M059J (cell line): Measurements from ENCODE around the gene TAS2R20. TPM values are rescaled to one million over a fixed set of nuclear protein-coding genes. Genes with fewer than 3 reads are reported as not detected.
"Not testable (repeated sequence)": the region's sequence is repeated elsewhere in the genome, so short reads cannot be mapped to it uniquely, and the experiment has no call there.

Experiments used
- DNase-seq: peaks from one replicate; pipeline ENCODE4 v3.0.0-alpha.2; 2012; ENCODE audit warnings: low read depth
- total RNA-seq: library from RNA; depleted of rRNA; stranded (reverse); fragments of >200 nt; shearing (Covaris generic); gene quantifications from 2 replicates; pipeline ENCODE4 v1.2.3, GENCODE V29; 2014; rRNA removed

The TAS2R20 gene, protein sequence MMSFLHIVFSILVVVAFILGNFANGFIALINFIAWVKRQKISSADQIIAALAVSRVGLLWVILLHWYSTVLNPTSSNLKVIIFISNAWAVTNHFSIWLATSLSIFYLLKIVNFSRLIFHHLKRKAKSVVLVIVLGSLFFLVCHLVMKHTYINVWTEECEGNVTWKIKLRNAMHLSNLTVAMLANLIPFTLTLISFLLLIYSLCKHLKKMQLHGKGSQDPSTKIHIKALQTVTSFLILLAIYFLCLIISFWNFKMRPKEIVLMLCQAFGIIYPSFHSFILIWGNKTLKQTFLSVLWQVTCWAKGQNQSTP
- 0.07 TPM in 1 of 2 replicates, not detected in the other for total RNA-seq

DNA sequence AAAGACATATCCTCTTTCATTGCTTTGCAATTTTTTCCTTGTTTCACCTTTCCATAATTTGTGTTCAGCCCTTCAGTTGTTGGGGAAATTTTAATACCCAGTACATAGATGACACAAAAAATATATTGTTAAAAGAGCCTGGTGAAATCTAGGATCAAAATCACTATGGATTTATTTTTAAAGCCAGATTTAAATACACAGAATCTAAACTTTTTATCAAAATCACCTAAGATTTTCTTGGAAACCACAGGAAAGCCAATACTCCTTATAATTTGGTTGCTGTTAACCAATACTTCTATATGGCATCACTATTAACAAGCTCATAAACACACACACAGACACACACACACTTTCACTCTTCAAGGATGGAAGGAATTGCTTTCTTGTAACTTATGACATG lies at the start of gene TAS2R20:
Gene TAS2R20, minus strand, starts transcription at position 101 of the 400 bp plus-strand sequence. CDS start 429 bp downstream, outside the sequence.
- no peak for DNase-seq

- DNase-seq, result not testable (repeated sequence)
These were observed 43.3 kb upstream of the TAS2R20 start for GRCh38 chr12:11041366-11041765.

- DNase-seq, result no peak
These were observed 42.1 kb upstream of the TAS2R20 start for GRCh38 chr12:11040162-11040561.

- DNase-seq, result no peak
These were observed 41.1 kb upstream of the TAS2R20 start for GRCh38 chr12:11039171-11039570.

- not testable (repeated sequence) for DNase-seq
These were observed 35.9 kb upstream of the TAS2R20 start for GRCh38 chr12:11033959-11034358.

- DNase-seq, result no peak
These were observed 33.2 kb upstream of the TAS2R20 start, which contains the start of gene TAS2R31 for GRCh38 chr12:11031307-11031706. TSS of gene TAS2R31 (minus strand) at chr12:11031407. CDS start at chr12:11031335, 72 bp downstream.

- no peak for DNase-seq
These were observed 28.0 kb upstream of the TAS2R20 start for GRCh38 chr12:11026118-11026517.

DNA sequence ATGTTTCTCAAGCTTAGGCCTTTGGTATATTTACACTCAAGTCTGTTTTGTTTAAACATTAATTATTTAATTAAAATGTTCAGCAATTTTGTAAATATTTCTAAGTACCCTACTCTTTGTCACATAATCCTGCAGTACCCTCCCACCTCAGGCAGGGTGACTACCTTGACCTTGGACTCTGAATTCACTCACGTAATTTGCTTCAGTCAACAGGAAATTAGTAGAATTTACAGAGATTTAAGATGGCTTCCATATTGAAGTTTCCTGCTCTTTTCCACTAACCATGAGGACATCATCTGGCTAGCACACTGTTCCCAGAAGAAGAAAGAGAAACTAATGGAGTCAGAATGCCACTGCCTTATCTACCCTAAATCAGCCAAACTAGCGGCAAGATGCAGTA lies 25.3 kb upstream of the TAS2R20 start:
- no peak for DNase-seq

DNA sequence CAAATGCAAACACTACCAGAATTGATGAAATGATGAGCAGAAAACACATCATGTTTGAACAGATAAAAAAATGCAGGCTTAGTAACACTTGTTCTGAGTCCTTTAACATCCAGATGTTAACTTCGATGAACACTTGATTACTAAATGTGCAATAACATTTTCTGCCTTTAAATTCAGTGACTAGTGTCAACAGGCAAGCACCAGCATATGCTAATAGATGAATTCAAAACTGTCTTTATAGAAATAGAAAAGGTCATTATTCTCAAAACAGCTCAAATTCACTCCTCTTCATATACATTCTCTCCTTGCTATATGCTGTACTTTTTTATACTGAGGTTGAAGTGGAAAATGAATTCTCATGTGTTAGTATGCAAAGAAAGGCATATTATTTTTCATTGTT lies 24.4 kb upstream of the TAS2R20 start, which contains the start of gene TAS2R19:
Gene TAS2R19, minus strand, starts transcription at position 101 of the 400 bp plus-strand sequence. Its CDS starts 49 bp downstream, at position 52.
- DNase-seq, result no peak

- no peak for DNase-seq
These were observed 18.8 kb upstream of the TAS2R20 start for GRCh38 chr12:11016937-11017336.

GRCh38 chr12:11015775-11016430 lies 17.8 kb upstream of the TAS2R20 start:
- DNase-seq, result no peak

- DNase-seq, result no peak
These were observed 16.1 kb upstream of the TAS2R20 start for GRCh38 chr12:11014234-11014633.

DNA sequence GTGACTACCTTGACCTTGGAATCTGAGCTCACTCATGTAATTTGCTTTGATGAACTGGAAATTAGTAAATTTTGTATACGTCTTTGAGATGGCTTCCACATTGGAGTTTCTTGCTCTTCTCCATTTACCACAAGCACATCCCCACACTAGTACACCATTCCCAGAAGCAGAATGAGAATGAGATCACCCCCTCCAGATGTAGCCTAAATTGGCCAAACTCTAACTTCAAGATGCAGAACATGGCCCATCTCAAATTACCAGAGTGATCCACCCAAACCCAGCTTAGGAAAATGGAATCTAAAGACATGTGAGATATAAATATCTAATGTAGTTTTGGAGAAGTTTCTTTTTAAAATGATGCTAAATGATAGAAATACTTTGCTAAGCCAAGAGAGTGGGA lies 9.5 kb upstream of the TAS2R20 start:
- no peak for DNase-seq

GRCh38 chr12:10994307-10994706 lies 3.8 kb downstream of the TAS2R20 start:
- no peak for DNase-seq

GRCh38 chr12:10989107-10989506 lies 9.0 kb downstream of the TAS2R20 start:
- DNase-seq, result no peak

DNA sequence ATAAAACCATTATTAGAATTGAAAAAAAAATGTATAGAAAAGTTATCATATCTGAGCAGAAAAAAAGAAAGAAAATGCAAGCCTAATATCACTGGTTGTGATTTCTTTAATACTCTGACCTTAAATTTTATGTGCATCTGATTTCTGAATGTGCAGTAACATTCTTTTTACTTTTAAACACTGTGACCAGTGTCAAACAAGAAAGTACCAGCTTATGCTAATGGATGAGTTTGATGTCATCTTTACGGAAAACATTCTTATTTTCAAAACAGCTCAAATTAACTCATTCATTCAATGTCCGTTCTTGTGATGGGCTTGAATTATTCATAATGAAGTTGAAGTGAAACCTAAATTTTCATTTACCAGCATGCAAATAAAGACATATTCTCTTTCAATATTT lies 11.3 kb downstream of the TAS2R20 start, which contains the start of gene TAS2R50:
Gene TAS2R50, minus strand, starts transcription at position 101 of the 400 bp plus-strand sequence. Its CDS starts 52 bp downstream, at position 49.
- no peak for DNase-seq

DNA sequence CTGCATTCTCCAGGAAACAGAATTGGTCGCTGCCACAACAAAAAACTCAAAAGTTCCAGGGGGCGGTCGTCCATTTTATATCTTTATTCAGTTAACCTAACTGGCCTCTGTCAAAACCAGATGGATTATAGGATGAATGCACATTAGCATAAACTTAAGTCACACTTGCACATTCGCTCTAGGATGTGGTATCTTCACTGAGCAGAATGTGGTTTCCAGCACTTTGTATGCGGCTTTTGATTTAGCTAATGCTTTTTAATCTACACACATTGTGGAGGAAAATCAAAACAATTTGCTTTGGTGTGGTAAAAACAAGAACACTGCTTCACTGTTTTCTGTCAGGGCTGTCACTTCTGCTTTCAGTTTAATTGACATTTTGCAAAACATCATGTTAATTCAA lies 15.9 kb downstream of the TAS2R20 start:
- no peak for DNase-seq

GRCh38 chr12:10974965-10975364 lies 23.1 kb downstream of the TAS2R20 start:
- no peak for DNase-seq

- peak; percentile 91 for DNase-seq
These were observed 29.2 kb downstream of the TAS2R20 start for GRCh38 chr12:10968765-10969456.

GRCh38 chr12:10967409-10967808 lies 30.7 kb downstream of the TAS2R20 start:
- DNase-seq, result peak; percentile 81

DNA sequence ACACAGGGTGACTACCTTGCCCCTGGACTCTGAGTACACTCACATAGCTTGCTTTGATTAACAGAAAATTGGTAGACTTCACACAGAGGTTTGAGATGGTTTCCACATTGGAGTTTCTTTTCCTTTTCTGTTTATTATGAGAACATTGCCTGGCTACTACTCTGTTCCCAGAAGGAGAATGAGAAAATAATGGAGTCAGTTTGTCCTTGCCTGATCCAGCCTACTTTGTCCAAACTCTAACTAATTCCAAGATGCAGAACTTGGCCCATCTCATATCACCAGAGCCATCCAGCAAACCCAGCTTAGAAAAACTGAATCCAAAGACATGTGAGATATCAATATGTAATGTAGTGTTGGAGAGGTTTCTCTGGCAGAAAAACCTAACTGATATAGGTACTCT lies 31.8 kb downstream of the TAS2R20 start:
- DNase-seq, result no peak

- DNase-seq, result no peak
These were observed 32.6 kb downstream of the TAS2R20 start for GRCh38 chr12:10965476-10965875.
